CD4-positive, alpha-beta T cell (primary cell): Measurements from ENCODE around the gene KCNMB1. TPM values are rescaled to one million over a fixed set of nuclear protein-coding genes. Genes with fewer than 3 reads are reported as not detected.

Source experiments
- ATAC-seq: fragments of 200-7000 bp; cut with Tn5 transposase; one replicate; pipeline ENCODE4 v1.10.0; 2022; ENCODE audit warnings: mild to moderate bottlenecking; ENCODE audit not compliant: poor library complexity
- CTCF ChIA-PET: fragments of 350-600 bp; sonication (Branson Sonifier 250); formaldehyde crosslinking; loops from one replicate; lab custom pipeline; 2021; ENCODE audit warnings: antibody characterized with exemption, inconsistent platforms; lab: Charles Lee
- POLR2A ChIA-PET: fragments of 350-600 bp; sonication (Branson Sonifier 250); formaldehyde crosslinking; loops from one replicate; lab custom pipeline; 2021; ENCODE audit warnings: antibody characterized with exemption, inconsistent platforms; lab: Charles Lee
- DNase-seq, 14 experiments: peaks; one replicate each; pipeline ENCODE4 v3.0.0-alpha.2; 2013 to 2020; ENCODE audit warnings: mixed read lengths in 2 of 14
- H3K27ac ChIP-seq, 2 donors: one replicate each; pipeline versions ENCODE4 v1.5.1 to v1.7.0; 2013; ENCODE audit warnings: low read length in 2 of 2, low read depth in 1 of 2, mild to moderate bottlenecking in 1 of 2
- H3K27me3 ChIP-seq, 2 experiments: 1 replicate in 1 of 2; 2 replicates in 1 of 2; pipeline versions ENCODE4 v1.6.1 to v1.7.0; 2013; ENCODE audit warnings: low read length in 2 of 2, control low read depth in 1 of 2, mild to moderate bottlenecking in 1 of 2, moderate library complexity in 1 of 2; ENCODE audit not compliant: insufficient read depth in 2 of 2, control insufficient read depth in 1 of 2
- H3K36me3 ChIP-seq: one replicate; pipeline ENCODE4 v1.6.1; 2013; ENCODE audit warnings: low read length, control low read depth; ENCODE audit not compliant: insufficient read depth
- H3K4me1 ChIP-seq: one replicate; pipeline ENCODE4 v1.6.1; 2013; ENCODE audit warnings: low read length, control low read depth; ENCODE audit not compliant: insufficient read depth
- H3K4me3 ChIP-seq: one replicate; pipeline ENCODE4 v1.5.1; 2013; ENCODE audit warnings: mild to moderate bottlenecking, low read length, moderate library complexity
- H3K9me3 ChIP-seq, 2 experiments: 1 replicate in 1 of 2; 2 replicates in 1 of 2; pipeline versions ENCODE4 v1.6.1 to v1.7.0; 2013; ENCODE audit warnings: low read length in 2 of 2, mild to moderate bottlenecking in 2 of 2, control low read depth in 1 of 2, moderate library complexity in 1 of 2; ENCODE audit not compliant: control insufficient read depth in 1 of 2, insufficient read depth in 1 of 2
- H3K27ac Mint-ChIP-seq: one replicate; pipeline ENCODE4 v1.8.0; 2020; ENCODE audit warnings: mixed read lengths
- H3K27me3 Mint-ChIP-seq: one replicate; pipeline ENCODE4 v1.8.0; 2021; ENCODE audit warnings: mixed read lengths
- H3K36me3 Mint-ChIP-seq: one replicate; pipeline ENCODE4 v1.8.0; 2021; ENCODE audit warnings: low read depth, mixed read lengths
- H3K4me1 Mint-ChIP-seq: one replicate; pipeline ENCODE4 v1.8.0; 2021; ENCODE audit warnings: low read depth, mixed read lengths
- H3K4me3 Mint-ChIP-seq: one replicate; pipeline ENCODE4 v1.8.0; 2020; ENCODE audit warnings: mild to moderate bottlenecking, mixed read lengths
- H3K9me3 Mint-ChIP-seq: one replicate; pipeline ENCODE4 v1.8.0; 2020; ENCODE audit warnings: mixed read lengths
- intact Hi-C, 2 experiments: fragments of 100-400 bp; cut with DNase I in 1 of 2; cut with micrococcal nuclease in 1 of 2; formaldehyde crosslinking; loops; one replicate each; pipeline versions ENCODE4 v1.15.1 to v1.9.0; 2023 to 2025; cut with DNase I, micrococcal nuclease
- total RNA-seq, 174 experiments: library from RNA in 2 of 174; stranded (reverse) in 2 of 174; gene quantifications; one replicate each; pipeline ENCODE4 v1.2.3 and lab custom pipeline; 2021 to 2026
- TF ChIP-seq, protein P1 (sequence below): fragments of 200-600 bp; IDR thresholded peaks from one replicate; pipeline ENCODE4 v1.8.0; 2022; ENCODE audit warnings: antibody characterized with exemption, mild to moderate bottlenecking

The KCNMB1 gene
- total RNA-seq, 2 experiments from 2014 or later = 0.06 to 0.11 TPM

- Mint-ChIP-seq H3K9me3 (no peaks in the 10 kb centered on the region), H3K27ac (no peak overlapping the region), H3K4me3 (no peak overlapping the region), H3K27me3 (no peaks in the 10 kb centered on the region), H3K36me3 (no peaks in the 10 kb centered on the region), H3K4me1 (no peaks in the 10 kb centered on the region)
- TF ChIP-seq, protein P1, sequence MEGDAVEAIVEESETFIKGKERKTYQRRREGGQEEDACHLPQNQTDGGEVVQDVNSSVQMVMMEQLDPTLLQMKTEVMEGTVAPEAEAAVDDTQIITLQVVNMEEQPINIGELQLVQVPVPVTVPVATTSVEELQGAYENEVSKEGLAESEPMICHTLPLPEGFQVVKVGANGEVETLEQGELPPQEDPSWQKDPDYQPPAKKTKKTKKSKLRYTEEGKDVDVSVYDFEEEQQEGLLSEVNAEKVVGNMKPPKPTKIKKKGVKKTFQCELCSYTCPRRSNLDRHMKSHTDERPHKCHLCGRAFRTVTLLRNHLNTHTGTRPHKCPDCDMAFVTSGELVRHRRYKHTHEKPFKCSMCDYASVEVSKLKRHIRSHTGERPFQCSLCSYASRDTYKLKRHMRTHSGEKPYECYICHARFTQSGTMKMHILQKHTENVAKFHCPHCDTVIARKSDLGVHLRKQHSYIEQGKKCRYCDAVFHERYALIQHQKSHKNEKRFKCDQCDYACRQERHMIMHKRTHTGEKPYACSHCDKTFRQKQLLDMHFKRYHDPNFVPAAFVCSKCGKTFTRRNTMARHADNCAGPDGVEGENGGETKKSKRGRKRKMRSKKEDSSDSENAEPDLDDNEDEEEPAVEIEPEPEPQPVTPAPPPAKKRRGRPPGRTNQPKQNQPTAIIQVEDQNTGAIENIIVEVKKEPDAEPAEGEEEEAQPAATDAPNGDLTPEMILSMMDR = no peak
- Histone ChIP-seq H3K36me3 (no peaks in the 10 kb centered on the region), H3K4me1 (no peaks in the 10 kb centered on the region), H3K4me3 (no peak overlapping the region), H3K9me3 (no peaks in the 10 kb centered on the region), H3K27me3 (no peaks in the 10 kb centered on the region), H3K27ac (no peak overlapping the region)
- ChIA-PET CTCF (interaction anchor here (0.7 to 1.0 kb wide), 3 partner anchors 10 to 32 kb away, joined by 3 read pairs; no protein-coding TSS in a partner anchor), POLR2A (no interaction called here)
- ATAC-seq = no peak
- intact Hi-C loops = no loop called here
- no peak for DNase-seq
Observed at GRCh38 chr5:170403675-170404074, 14.5 kb upstream of the KCNMB1 start.

DNA sequence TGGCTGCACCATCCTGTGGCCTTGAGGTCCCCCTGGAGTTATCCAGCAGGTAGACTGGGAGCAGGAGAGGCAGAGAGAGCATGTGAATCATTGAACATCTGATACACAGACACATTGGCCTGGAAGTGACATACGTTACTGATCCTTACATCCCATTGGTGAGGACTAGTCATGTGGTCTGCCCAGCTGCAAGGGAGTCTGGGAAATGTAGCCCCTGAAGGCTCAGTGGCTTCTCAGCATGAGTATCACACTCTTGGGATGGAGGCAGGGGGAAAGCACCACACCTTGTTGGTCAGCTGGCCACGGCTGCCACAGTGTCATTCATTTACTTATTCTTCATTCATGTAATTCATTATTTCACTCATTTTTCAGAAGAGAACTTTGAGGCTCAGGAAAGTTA is 13.3 kb upstream of the KCNMB1 start:
- no peaks in the 10 kb centered on the region for H3K4me1 Mint-ChIP-seq
- H3K9me3 ChIP-seq = no peaks in the 10 kb centered on the region
- TF ChIP-seq, protein P1 = no peak
- intact Hi-C loops = no loop called here
- H3K4me3 ChIP-seq = no peak overlapping the region
- DNase-seq (no peak), ATAC-seq (no peak)
- ChIA-PET POLR2A (no interaction called here), CTCF (no interaction called here)
- no peaks in the 10 kb centered on the region for H3K36me3 Mint-ChIP-seq
- no peak overlapping the region for H3K4me3 Mint-ChIP-seq
- no peaks in the 10 kb centered on the region for H3K4me1 ChIP-seq
- H3K9me3 Mint-ChIP-seq = no peaks in the 10 kb centered on the region
- no peak overlapping the region for H3K27ac ChIP-seq
- no peaks in the 10 kb centered on the region for H3K27me3 Mint-ChIP-seq
- no peak overlapping the region for H3K27ac Mint-ChIP-seq
- no peaks in the 10 kb centered on the region for H3K27me3 ChIP-seq
- H3K36me3 ChIP-seq = no peaks in the 10 kb centered on the region

DNA sequence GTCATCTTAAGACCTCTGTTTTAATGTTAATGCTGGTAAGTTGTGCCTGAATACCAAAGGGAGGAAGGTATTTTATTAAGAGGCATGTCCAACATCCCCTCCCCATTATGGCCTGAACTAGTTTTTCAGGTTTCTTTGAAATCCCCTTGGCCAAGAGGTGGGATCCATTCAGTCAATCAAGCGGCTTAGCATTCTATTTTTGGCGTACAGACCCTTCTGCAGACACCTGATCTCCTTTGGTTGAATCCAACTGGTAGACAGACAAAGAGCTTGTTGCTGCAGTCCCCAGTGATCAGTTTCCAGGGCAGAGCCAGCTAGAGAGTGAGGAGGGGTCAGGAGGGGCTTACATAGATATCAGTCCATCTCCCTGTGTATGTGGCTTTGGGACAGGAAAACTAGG is 7.9 kb upstream of the KCNMB1 start:
- TF ChIP-seq, protein P1 = no peak
- no peaks in the 10 kb centered on the region for H3K36me3 Mint-ChIP-seq

More for the DNA sequence above, 7.9 kb upstream of the KCNMB1 start:
- H3K9me3 Mint-ChIP-seq = no peaks in the 10 kb centered on the region
- H3K27me3 Mint-ChIP-seq = no peaks in the 10 kb centered on the region
- ChIA-PET POLR2A (no interaction called here), CTCF (no interaction called here)
- H3K4me3 Mint-ChIP-seq = no peak overlapping the region
- DNase-seq (no peak), ATAC-seq (no peak)
- Histone ChIP-seq H3K27me3 (no peaks in the 10 kb centered on the region), H3K4me1 (peaks cover 11% of the 10 kb centered on the region), H3K9me3 (no peaks in the 10 kb centered on the region), H3K4me3 (no peak overlapping the region), H3K36me3 (no peaks in the 10 kb centered on the region), H3K27ac (no peak overlapping the region)
- H3K4me1 Mint-ChIP-seq = peaks cover 15% of the 10 kb centered on the region
- no peak overlapping the region for H3K27ac Mint-ChIP-seq
- intact Hi-C loops = no loop called here
